H1 (cell line): ENCODE measurements around the gene ING1. TPM values are rescaled to one million over a fixed set of nuclear protein-coding genes. Genes with fewer than 3 reads are reported as not detected.

Experiments used
- ATF2 ChIP-seq: IDR thresholded peaks from 2 replicates; pipeline ENCODE4 v1.6.1; 2012; ENCODE audit warnings: low read length, inconsistent platforms
- CHD7 ChIP-seq: fragments of 300-600 bp; sonication (generic); IDR thresholded peaks from 2 replicates; pipeline ENCODE4 v1.7.1; 2012; ENCODE audit warnings: low read length, moderate library complexity, mild to moderate bottlenecking, inconsistent platforms; ENCODE audit not compliant: insufficient replicate concordance
- NRF1 ChIP-seq: IDR thresholded peaks from 2 replicates; pipeline ENCODE4 v1.6.1; 2011; ENCODE audit warnings: mild to moderate bottlenecking, low read depth, low read length, improper control_type of control experiment
- RBBP5 ChIP-seq: IDR thresholded peaks from 2 replicates; pipeline ENCODE4 v1.7.1; 2012; ENCODE audit warnings: low read depth, mild to moderate bottlenecking, inconsistent platforms, low read length, moderate library complexity, borderline replicate concordance
- polyA plus RNA-seq, 7 experiments: library from polyadenylated mRNA; depleted of rRNA in 3 of 7; stranded (reverse) in 5 of 7; unstranded in 2 of 7; fragments of >200 nt in 5 of 7; fragments of 200-250 nt in 2 of 7; gene quantifications; 1 replicate in 5 of 7; 2 replicates in 1 of 7; 4 replicates in 1 of 7; pipeline versions ENCODE4 v1.2.1 to v1.2.3, GENCODE V29; 2011 to 2013; ENCODE audit warnings: missing spikeins in 2 of 7, mixed read lengths in 2 of 7
- total RNA-seq: library from RNA; stranded (reverse); fragmentation: NEBNext Ultra II Directional; extraction: Animal tissue kit (Norgen Biotek cat#: 25700); gene quantifications from 2 replicates; pipeline ENCODE4 v1.2.1, GENCODE V29; 2021

Gene ING1
- total and polyA plus RNA-seq, 2 of the 8 experiments (the other 6 are each of a cell fraction or from before 2014, with no cell fraction given) = 22.3 to 26.6 TPM

GRCh38 chr13:110766671-110767430, 53.4 kb downstream of the ING1 start (continued):
- TF ChIP-seq RBBP5 (no peak), CHD7 (no peak), NRF1 (no peak), ATF2 (no peak)
